ENCODE results near the gene DCP1A. TPM values are rescaled to one million over a fixed set of nuclear protein-coding genes. Genes with fewer than 3 reads are reported as not detected.

Gene DCP1A
- total RNA-seq, 1 donor from 2014 or later, result 17.3 TPM

DNA sequence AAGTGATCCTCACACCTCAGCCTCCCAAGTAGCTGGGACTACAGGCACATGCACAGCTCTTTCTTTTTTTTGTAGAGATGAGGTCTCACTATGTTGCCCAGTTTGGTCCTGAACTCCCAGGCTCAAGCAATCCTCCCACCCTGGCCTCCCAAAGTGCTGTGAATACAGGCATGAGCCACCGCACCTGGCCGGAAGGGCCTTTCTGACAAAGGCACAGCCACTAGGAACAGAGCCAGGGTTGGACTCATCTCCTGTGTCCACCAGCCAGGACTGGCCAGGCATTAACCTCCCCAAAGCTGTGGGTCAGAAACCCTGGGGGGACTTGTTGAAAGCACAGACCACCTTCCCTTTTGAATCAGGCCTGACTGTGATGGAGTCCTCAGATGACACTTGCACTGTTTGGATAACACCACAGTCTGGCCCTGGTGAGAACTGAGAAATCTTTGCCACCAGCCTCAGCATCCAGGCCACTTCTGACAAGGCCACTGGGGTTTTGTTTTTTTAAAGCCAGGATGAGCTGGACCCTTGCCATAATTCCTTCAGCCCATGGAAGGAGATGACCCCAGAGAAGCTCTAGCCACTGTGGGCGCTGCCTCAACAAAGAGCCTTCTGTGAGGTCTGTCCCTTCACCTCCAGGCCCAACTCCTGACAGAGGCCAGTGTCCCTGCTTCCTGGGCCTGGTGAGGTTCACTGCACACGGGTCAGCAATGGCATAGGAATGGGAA, 96.3 kb downstream of the DCP1A start:
- Histone ChIP-seq H3K9me3 (replicated peaks) (no peaks in the 10 kb centered on the region), H3K4me3 (no peak overlapping the region), H3K27ac (replicated peaks) (peak overlapping the region; percentile 96), H3K4me1 (peaks cover 95% of the 10 kb centered on the region), H3K27me3 (ENCODE audit: low read depth) (no peaks in the 10 kb centered on the region), H3K36me3 (peaks cover 6% of the 10 kb centered on the region)
- TF ChIP-seq, protein P1, sequence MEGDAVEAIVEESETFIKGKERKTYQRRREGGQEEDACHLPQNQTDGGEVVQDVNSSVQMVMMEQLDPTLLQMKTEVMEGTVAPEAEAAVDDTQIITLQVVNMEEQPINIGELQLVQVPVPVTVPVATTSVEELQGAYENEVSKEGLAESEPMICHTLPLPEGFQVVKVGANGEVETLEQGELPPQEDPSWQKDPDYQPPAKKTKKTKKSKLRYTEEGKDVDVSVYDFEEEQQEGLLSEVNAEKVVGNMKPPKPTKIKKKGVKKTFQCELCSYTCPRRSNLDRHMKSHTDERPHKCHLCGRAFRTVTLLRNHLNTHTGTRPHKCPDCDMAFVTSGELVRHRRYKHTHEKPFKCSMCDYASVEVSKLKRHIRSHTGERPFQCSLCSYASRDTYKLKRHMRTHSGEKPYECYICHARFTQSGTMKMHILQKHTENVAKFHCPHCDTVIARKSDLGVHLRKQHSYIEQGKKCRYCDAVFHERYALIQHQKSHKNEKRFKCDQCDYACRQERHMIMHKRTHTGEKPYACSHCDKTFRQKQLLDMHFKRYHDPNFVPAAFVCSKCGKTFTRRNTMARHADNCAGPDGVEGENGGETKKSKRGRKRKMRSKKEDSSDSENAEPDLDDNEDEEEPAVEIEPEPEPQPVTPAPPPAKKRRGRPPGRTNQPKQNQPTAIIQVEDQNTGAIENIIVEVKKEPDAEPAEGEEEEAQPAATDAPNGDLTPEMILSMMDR (IDR thresholded peaks at IDR 0.05; ENCODE audit: borderline replicate concordance), result no peak
- no peak for DNase-seq
- intact Hi-C loops (cut with micrococcal nuclease), result no loop called here

DNA sequence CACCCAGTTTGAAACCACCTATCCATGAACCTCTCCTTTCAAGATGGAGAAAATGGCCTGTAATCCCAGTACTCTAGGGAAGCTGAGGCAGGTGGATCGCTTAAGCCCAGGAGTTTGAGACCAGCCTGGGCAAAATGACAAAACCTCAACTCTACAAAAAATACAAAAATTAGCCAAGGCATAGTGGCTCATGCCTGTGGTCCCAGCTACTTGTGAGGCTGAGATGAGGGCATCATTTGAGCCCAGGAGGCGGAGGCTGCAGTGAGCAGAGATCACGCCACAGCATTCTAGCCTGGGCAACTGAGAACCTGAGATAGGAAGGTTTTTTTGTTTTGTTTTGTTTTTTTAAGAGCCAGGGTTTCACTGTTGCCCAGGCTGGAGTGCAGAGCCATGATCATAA, 96.9 kb downstream of the DCP1A start:
- Histone ChIP-seq H3K9me3 (replicated peaks) (no peaks in the 10 kb centered on the region), H3K4me1 (peaks cover 94% of the 10 kb centered on the region), H3K27ac (replicated peaks) (peak overlapping the region; percentile 96), H3K27me3 (ENCODE audit: low read depth) (no peaks in the 10 kb centered on the region), H3K36me3 (peaks cover 7% of the 10 kb centered on the region), H3K4me3 (no peak overlapping the region)
- TF ChIP-seq, protein P1 (IDR thresholded peaks at IDR 0.05; ENCODE audit: borderline replicate concordance), result no peak
- DNase-seq, result no peak
- intact Hi-C loops (cut with micrococcal nuclease), result no loop called here

DNA sequence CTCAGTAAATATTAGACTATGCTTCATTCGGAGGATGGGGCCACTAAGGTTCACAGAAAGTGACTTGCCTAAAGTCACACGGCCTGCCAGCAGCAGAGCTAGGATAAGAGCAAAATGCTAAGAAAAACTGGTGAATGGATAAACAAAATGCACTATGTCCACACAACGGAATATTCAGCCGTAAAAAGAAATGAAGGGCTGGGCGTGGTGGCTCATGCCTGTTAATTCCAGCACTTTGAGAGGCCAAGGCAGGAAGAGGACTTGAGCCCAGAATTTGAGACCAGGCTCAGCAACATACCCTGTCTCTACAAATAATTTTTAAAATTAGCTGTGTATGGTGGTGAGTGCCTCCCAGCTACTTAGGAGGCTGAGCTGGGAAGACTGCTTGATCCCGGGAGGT, 99.2 kb downstream of the DCP1A start:
- peaks cover 94% of the 10 kb centered on the region for H3K4me1 ChIP-seq
- no peaks in the 10 kb centered on the region for H3K27me3 ChIP-seq (ENCODE audit: low read depth)
- no peaks in the 10 kb centered on the region for H3K9me3 ChIP-seq (replicated peaks)
- peaks cover 7% of the 10 kb centered on the region for H3K36me3 ChIP-seq
- no peak for DNase-seq
- intact Hi-C loops (cut with micrococcal nuclease), result no loop called here
- TF ChIP-seq, protein P1 (IDR thresholded peaks at IDR 0.05; ENCODE audit: borderline replicate concordance), result no peak
- H3K4me3 ChIP-seq, result no peak overlapping the region
- no peak overlapping the region for H3K27ac ChIP-seq (replicated peaks)

DNA sequence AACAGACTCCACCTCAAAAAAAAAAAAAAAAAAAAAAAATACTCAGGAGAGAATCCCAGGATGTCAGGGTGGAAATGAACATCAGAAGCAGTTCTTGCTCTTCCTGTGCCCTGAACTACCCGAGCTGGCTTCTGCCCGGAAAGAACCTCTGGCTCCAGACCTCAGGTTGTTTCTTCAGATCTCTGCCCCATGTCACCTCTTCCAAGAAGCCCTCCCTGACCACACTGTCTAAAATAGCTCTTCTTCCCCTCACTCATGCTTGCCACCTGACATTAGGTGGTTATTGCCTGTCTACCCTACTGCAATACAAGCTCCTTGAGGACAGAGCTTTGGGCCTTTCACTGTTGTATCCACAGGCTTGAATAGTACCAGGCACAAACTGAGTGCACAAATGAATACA, 99.7 kb downstream of the DCP1A start:
- H3K27me3 ChIP-seq (ENCODE audit: low read depth), result no peaks in the 10 kb centered on the region
- no peak for DNase-seq
- H3K4me1 ChIP-seq, result peaks cover 94% of the 10 kb centered on the region
- no peak overlapping the region for H3K4me3 ChIP-seq
- intact Hi-C loops (cut with micrococcal nuclease), result no loop called here
- H3K9me3 ChIP-seq (replicated peaks), result no peaks in the 10 kb centered on the region
- peaks cover 7% of the 10 kb centered on the region for H3K36me3 ChIP-seq
- H3K27ac ChIP-seq (replicated peaks), result no peak overlapping the region
- TF ChIP-seq, protein P1 (IDR thresholded peaks at IDR 0.05; ENCODE audit: borderline replicate concordance), result no peak

- peaks cover 33% of the 10 kb centered on the region for H3K36me3 ChIP-seq
- H3K4me1 ChIP-seq, result peaks cover 84% of the 10 kb centered on the region
- H3K4me3 ChIP-seq, result no peak overlapping the region
- TF ChIP-seq, protein P1 (IDR thresholded peaks at IDR 0.05; ENCODE audit: borderline replicate concordance), result no peak
- H3K9me3 ChIP-seq (replicated peaks), result no peaks in the 10 kb centered on the region
- peak overlapping the region; percentile 71 for H3K27ac ChIP-seq (replicated peaks)
- DNase-seq, result no peak
- intact Hi-C loops (cut with micrococcal nuclease), result no loop called here
- H3K27me3 ChIP-seq (ENCODE audit: low read depth), result no peaks in the 10 kb centered on the region
Observed at GRCh38 chr3:53244271-53244670, 103.1 kb downstream of the DCP1A start.
